ENCODE data around the gene KRTAP19-8. TPM values are rescaled to one million over a fixed set of nuclear protein-coding genes. Genes with fewer than 3 reads are reported as not detected.

KRTAP19-8 gene
- polyA plus RNA-seq, 3 donors = not detected

GRCh38 chr21:31012133-31013089 is 25.9 kb downstream of the KRTAP19-8 start:
- Histone ChIP-seq H3K79me2 (ENCODE audit: insufficient read depth, low read length) (no peaks in the 10 kb centered on the region), H2AFZ (ENCODE audit: insufficient read depth, low read depth, low read length, poor library complexity, severe bottlenecking) (no peak overlapping the region), H3K27me3 (ENCODE audit: control insufficient read depth in 2 of 2, insufficient read depth in 2 of 2, low read length in 2 of 2) (no peaks in the 10 kb centered on the region), H3K4me2 (replicated peaks; ENCODE audit: extremely low read depth, low read length, poor library complexity, severe bottlenecking) (no peak overlapping the region), H3K36me3 (replicated peaks in 1 of 2; ENCODE audit: control insufficient read depth in 1 of 2, insufficient read depth in 2 of 2, low read length in 2 of 2) (no peaks in the 10 kb centered on the region), H3K4me3 (replicated peaks in 1 of 3; ENCODE audit: low read depth in 2 of 3, low read length in 3 of 3) (no peak overlapping the region), H3K4me1 (ENCODE audit: control insufficient read depth in 1 of 2, insufficient read depth in 2 of 2, low read length in 2 of 2) (no peaks in the 10 kb centered on the region), H4K20me1 (ENCODE audit: insufficient read depth, low read length) (no peaks in the 10 kb centered on the region), H3K9me3 (replicated peaks in 1 of 2; ENCODE audit: control insufficient read depth in 1 of 2, insufficient read depth in 1 of 2, low read length in 2 of 2) (peaks cover 0 to 4% of the 10 kb centered on the region in 2 donors), H3K9ac (ENCODE audit: insufficient read depth, low read length, poor library complexity, severe bottlenecking) (no peak overlapping the region), H3K27ac (ENCODE audit: low read depth in 1 of 2, low read length in 2 of 2) (no peak overlapping the region)
- no peak for DNase-seq
- Mint-ChIP-seq H3K27me3 (ENCODE audit: low read depth in 3 of 3) (no peaks in the 10 kb centered on the region), H3K27ac (no peak overlapping the region), H3K36me3 (no peaks in the 10 kb centered on the region), H3K4me1 (no peaks in the 10 kb centered on the region), H3K9me3 (peaks cover 0 to 11% (median 3%) of the 10 kb centered on the region in 7 donors), H3K4me3 (no peak overlapping the region)
- WGBS (ENCODE audit: insufficient coverage) = 50% methylated on average over 2 of the region's 4 CpGs
- TF ChIP-seq CTCF (IDR thresholded peaks at IDR 0.05) = no peak
- intact Hi-C loops (cut with micrococcal nuclease) = no loop called here

- Mint-ChIP-seq H3K36me3 (no peaks in the 10 kb centered on the region), H3K27me3 (ENCODE audit: low read depth in 3 of 3) (peaks cover 0 to 1% (median 0%) of the 10 kb centered on the region in 3 donors), H3K27ac (no peak overlapping the region), H3K4me3 (no peak overlapping the region), H3K4me1 (no peaks in the 10 kb centered on the region), H3K9me3 (peaks cover 0 to 11% (median 3%) of the 10 kb centered on the region in 7 donors)
- Histone ChIP-seq H4K20me1 (ENCODE audit: insufficient read depth, low read length) (no peaks in the 10 kb centered on the region), H2AFZ (ENCODE audit: insufficient read depth, low read depth, low read length, poor library complexity, severe bottlenecking) (no peak overlapping the region), H3K27ac (ENCODE audit: low read depth in 1 of 2, low read length in 2 of 2) (no peak overlapping the region), H3K9me3 (replicated peaks in 1 of 2; ENCODE audit: control insufficient read depth in 1 of 2, insufficient read depth in 1 of 2, low read length in 2 of 2) (no peaks in the 10 kb centered on the region), H3K4me1 (ENCODE audit: control insufficient read depth in 1 of 2, insufficient read depth in 2 of 2, low read length in 2 of 2) (no peaks in the 10 kb centered on the region), H3K4me3 (replicated peaks in 1 of 3; ENCODE audit: low read depth in 2 of 3, low read length in 3 of 3) (no peak overlapping the region), H3K36me3 (replicated peaks in 1 of 2; ENCODE audit: control insufficient read depth in 1 of 2, insufficient read depth in 2 of 2, low read length in 2 of 2) (no peaks in the 10 kb centered on the region), H3K4me2 (replicated peaks; ENCODE audit: extremely low read depth, low read length, poor library complexity, severe bottlenecking) (no peak overlapping the region), H3K79me2 (ENCODE audit: insufficient read depth, low read length) (no peaks in the 10 kb centered on the region), H3K9ac (ENCODE audit: insufficient read depth, low read length, poor library complexity, severe bottlenecking) (no peak overlapping the region), H3K27me3 (ENCODE audit: control insufficient read depth in 2 of 2, insufficient read depth in 2 of 2, low read length in 2 of 2) (no peaks in the 10 kb centered on the region)
- DNase-seq = no peak
- 86% methylated on average over 1 of the region's 1 CpG for WGBS (ENCODE audit: insufficient coverage)
- TF ChIP-seq CTCF (IDR thresholded peaks at IDR 0.05) = no peak
- intact Hi-C loops (cut with micrococcal nuclease) = no loop called here
Measured at GRCh38 chr21:31011412-31011811, 26.9 kb downstream of the KRTAP19-8 start.
